Activated effector memory CD4-positive, alpha-beta T cell treated with Interleukin-2 at 50 U/mL for 16 hours (primary cell): Measurements from ENCODE around the gene ZFP1.
"Not testable (repeated sequence)": the region's sequence is repeated elsewhere in the genome, so short reads cannot be mapped to it uniquely, and the experiment has no call there.

Source experiments
- DNase-seq: peaks from one replicate; pipeline ENCODE4 v3.0.0-alpha.2; 2020

Gene ZFP1

GRCh38 chr16:75113541-75114121 is 34.7 kb upstream of the ZFP1 start:
- no peak for DNase-seq

GRCh38 chr16:75114179-75114945 is 34.0 kb upstream of the ZFP1 start:
- no peak for DNase-seq

DNA sequence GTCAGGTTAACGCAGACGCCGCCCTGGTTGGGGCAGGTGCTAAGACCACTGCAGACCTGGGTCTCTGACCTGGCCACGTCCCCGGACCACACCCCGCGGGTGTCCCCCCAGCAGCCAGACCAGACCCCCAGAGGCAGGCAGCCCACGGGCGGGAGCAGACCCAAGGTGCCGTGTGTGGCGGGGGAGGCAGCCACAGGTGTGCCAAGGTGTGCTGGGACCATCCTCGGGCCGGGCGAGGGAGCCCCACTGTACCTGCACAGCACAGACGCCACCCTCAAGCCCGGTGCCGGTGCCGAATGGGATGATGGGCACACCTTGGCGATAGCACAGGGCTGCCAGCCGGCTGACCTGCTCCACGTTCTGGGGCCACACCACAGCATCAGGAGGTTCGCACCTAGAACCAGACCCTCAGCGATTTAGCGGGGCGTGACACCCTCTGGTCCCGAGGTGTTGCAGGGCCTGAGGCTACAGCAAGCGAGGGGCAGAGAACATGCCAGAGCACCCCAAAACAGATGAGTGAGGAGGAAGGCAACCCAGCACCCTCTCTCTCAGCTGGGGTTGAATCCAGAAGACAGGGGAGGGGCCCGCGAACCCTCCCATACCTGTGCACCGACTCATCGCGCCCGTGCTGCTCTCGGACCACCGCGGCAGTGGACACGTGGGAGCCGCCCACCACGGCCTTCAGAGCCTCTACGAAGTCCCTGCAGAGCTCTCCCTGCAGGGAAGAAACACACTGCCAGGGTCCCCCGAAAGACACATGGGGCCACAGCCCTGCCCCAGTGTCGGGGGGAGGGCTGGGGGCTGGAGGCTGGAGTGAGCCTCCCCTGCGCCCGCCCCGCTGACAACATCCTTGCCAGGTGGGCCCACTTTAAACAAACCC is 33.1 kb upstream of the ZFP1 start:
- DNase-seq = no peak

DNA sequence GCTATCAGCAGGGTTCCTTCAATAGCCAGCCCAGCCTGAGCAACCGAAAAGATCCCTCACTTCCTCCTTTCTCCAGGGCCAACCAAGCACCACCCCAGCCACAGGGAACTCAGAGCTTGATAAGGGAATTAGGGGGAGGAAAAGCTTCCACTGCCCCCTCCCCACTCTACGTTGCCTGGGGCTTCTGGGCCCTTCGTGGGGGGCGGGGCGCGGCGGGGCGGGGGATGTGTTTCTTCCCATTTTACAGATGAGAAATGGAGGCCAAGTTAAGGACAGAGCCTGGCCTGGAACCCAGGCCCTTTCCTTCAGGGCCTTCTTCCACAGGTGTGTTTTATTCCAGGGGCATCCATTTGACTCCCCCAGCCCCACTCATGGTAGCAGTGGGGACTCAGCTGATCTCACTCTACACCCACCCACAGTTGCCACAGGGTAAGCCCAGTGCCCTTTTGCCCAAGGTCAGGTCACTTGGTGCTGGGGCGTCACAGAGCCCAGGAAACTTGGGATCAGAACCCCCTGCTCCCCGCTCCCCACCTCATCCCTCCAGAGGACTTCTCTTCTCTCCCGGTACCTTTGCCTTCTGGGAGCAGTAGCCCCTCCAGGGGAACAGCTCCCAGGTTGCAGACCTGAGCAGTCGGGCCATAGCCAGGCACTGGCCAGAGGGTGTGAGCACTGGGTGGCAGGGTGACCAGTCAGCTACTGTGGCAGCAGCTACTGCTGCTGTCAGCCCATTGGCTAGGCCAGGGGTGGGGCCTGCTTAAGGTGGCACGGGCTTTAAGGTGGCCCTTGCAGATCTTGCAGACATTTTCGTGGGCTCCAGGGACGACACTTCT is 32.0 kb upstream of the ZFP1 start, which contains the start of gene LDHD:
TSS of gene LDHD (minus strand) at position 700 of the 830 bp plus-strand sequence. CDS start at position 640, 60 bp downstream.
- no peak for DNase-seq

DNA sequence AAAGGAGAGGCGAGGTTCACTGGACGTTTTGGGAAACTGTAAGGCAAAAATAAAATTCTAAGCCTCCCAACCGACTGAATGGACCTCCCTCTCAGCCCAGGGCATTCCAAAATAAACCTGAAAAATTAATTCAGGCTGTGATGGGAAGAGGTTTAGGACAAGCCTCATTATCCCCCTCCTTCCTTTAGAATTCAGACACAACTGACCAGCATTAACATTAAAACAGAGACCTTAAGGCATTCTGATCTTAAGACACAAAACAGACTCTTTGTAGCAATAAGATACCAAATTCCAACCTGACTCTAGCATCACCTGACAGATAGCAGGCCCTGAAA is 31.4 kb upstream of the ZFP1 start:
- no peak for DNase-seq

GRCh38 chr16:75118943-75119539 is 29.3 kb upstream of the ZFP1 start:
- no peak for DNase-seq

DNA sequence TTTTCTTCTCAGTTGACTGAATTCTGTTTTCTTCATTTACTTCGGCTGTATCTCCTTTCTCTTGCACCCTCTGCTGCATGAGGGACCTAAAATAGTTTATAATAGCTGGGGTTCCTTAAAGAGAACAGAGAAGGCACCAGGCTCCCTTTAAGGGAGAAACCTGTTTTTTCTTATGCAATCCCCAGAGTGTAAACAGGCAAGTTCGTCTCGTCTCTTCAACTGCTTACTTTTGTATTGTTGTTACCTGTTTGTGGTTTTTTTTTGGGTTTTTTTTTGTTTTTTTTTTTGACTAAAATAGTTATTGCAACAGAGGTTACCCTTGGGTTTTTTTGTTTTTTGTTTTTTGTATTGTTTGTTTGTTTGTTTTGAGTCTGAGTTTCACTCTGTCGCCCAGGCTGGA is 28.1 kb upstream of the ZFP1 start:
- DNase-seq = no peak

DNA sequence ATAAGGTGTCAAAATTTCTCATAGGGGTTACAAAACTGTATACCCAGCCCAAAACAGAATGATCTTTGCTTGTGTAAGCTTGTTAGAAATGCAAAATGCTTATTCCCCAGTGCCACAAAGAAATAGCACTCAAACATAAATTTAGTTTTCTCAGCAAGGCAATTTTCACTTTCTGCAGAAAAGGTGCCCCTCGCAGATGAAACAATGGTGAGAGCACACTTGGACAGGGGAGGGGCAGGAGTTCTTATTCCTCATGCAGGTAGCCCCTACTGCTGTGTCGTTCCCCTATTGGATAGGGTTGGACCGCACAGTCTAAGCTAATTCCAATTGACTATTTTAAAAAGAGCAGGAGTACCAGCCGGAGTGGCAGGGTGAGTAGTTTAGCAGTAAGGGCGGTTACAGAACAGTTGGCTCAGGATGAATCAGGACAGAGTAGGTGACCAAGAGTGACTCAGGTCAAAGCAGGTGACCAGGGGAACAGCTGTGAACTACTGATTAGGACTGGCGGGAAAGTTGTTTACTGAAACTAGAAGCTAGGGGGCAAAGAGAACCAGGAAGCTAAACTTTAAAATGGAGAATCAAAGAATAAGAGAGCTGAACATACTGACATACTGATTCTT is 26.3 kb upstream of the ZFP1 start:
- no peak for DNase-seq

DNA sequence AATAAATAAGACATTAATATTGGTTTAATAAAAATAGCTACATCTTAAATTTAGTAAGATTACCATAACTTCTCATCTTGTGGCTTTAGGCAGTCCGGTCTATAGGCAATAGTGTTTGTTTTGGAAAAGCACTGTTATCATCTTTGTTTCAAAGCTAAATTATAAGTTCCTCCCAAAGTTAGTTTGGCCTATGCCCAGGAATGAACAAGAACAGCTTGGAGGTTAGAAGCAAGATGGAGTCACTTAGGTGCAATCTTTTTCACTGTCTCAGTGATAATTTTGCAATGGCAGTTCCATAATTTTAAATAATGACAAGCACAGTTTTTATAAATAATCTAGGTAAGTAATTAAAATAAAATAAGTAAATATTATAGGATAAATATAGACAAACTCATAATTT is 25.7 kb upstream of the ZFP1 start:
- DNase-seq = no peak

GRCh38 chr16:75127713-75128415 is 20.5 kb upstream of the ZFP1 start:
- no peak for DNase-seq

DNA sequence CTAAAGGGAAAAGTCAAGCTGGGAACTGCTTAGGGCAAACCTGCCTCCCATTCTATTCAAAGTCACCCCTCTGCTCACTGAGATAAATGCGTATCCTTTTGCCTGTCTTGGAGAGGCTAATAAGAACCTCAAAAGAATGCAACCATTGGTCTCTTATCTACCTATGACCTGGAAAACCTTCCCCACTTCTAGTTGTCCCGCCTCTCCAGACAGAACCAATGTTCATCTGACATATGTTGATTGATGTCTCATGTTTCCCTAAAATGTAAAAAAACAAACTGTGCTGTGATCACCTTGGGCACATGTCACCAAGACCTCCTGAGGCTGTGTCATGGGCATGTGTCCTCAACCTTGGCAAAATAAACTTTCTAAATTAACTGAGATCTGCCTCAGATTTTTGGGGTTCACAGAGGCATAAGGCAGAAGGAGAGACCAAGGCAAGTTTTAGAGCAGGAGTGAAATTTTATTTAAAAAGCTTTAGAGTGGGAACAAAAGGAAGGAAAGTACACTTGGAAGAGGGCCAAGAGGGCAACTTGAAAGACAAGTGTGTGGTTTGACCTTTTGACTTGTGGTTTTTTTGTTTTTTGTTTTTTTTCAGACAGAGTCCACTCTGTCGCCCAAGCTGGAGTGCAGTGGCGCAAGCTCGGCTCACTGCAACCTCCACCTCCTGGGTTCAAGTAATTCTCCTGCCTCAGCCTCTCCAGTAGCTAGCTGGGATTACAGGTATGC is 18.7 kb upstream of the ZFP1 start:
- not testable (repeated sequence) for DNase-seq

GRCh38 chr16:75130150-75130771 is 18.1 kb upstream of the ZFP1 start:
- no peak for DNase-seq

DNA sequence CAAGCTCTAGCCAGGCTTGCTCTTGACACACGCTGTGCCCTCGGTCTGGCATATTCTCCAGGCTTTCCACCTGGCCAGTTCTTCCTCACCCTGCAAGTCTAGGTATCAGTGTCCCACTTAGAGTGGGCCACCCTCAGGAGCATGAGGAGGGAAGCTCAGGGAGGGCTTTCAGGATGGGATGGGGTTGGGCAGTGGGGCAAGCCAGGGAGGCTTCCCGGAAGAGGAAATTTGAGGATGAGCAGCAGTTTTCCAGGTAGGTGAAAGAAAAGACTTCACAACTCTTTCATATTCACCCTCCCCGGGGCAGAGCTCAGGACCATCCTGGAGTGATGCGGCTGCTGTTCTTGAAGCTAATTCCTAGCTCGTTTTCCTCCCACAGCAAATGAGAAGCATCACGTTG is 17.2 kb upstream of the ZFP1 start:
- DNase-seq = no peak

DNA sequence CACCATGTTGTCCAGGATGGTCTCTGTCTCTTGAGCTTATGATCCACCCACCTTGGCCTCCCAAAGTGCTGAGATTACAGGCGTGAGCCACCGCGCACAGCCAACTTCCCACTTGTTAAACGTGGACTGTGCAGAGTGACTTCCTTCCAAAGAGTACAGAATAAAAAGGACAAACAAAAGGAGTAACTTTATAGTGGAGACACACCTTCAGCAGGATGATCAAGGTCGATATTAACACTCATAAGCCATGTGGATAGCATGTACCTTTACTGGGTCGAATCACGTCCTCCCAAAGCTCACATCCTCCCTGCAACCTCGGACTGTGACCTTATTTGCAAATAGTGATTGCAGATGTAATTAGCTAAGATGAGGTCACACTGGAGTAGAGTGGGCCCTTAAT is 10.1 kb upstream of the ZFP1 start:
- no peak for DNase-seq

DNA sequence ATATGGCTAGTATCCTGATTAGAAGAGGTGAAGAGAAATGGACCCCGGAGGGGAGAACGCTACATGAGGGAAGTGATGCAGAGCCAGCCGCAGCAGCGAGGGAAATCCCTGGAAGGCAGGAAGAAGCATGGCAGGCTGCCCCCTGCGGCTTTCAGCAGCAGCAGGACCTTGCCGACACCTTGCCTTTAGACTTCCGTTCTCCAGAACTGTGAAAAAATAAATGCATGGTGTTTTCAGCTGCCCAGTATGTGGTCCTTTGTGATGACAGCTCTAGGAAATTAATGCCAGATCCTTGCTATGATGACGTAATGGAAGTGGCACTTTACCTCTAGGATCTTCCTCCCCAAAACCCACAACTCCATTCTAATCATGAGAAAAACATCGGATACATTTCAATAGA is 9.7 kb upstream of the ZFP1 start:
- no peak for DNase-seq

DNA sequence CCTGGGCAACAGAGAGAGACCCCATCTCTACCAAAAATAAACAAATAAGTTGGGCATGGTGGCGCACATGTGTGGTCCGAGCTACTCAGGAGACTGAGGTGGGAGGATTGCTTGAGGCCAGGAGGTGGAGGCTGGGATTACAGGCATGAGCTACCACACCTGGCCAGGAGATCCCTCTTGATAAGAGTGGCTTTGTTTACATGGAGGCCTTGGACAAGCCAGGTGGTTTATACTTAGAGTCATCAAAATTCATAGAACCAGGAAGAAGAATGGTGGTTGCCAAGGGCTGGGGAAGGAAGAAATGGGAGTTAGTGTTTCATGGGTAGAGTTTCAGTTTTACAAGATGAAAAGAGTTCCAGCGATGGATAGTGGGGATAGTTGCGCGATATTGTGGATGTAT is 8.8 kb upstream of the ZFP1 start:
- no peak for DNase-seq

GRCh38 chr16:75143941-75144340 is 4.4 kb upstream of the ZFP1 start:
- DNase-seq = no peak

GRCh38 chr16:75147968-75148310 is 385 bp upstream of the ZFP1 start:
- DNase-seq = no peak

DNA sequence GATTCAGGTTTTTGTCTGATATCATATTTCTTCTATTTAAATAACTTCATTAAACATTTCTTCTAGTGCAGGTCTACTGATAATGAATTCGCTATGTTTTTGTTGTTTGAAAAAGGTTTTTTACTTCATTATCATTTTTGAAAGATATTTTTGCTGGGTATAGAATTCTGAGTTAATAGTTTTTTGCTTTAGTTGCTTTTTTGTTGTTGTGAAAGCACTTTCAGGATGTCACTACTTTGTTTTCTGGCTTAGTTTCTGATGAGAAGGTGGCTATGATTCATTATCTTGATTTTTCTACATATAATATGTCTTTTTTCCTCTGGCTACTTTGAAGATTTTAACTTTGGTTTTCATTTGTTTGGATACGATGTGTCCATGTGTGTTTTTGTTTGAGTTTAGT is 3.5 kb downstream of the ZFP1 start:
- DNase-seq = no peak

DNA sequence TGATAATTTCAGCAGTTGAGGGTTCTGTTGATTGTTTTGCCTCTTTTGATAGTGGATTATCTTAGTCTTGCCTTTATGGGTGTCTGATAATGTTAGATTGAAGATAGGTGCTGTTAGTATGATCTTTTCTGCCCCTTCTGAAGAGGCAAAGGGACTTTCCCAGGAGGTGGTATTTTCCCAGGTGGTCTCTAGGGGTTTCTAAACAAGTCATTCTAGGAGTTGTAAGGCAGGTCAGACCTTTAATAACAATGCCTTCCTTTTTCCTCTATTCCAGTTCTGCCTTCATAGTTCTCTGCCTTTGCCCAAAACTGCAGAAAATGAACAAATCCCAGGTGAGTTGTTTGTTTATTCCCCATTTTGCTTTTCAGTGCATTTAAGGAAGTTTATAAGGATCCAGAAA is 4.3 kb downstream of the ZFP1 start:
- no peak for DNase-seq
